OCI-LY3 (cell line): ENCODE results near the gene PAFAH1B2.

Experiments used
- H2AFZ ChIP-seq: fragments of 200-600, 300-600 bp; shearing (Covaris generic); 2 replicates; pipeline ENCODE4 v1.6.0; 2014; ENCODE audit warnings: antibody characterized with exemption, low read depth, low read length
- H3K27ac ChIP-seq: fragments of 200-600, 300-600 bp; sonication (generic); 2 replicates; pipeline ENCODE4 v1.5.1; 2014; ENCODE audit warnings: mild to moderate bottlenecking, low read length, moderate library complexity, mixed read lengths
- H3K27me3 ChIP-seq: fragments of 200-600, 300-600 bp; sonication (generic); 2 replicates; pipeline ENCODE4 v1.6.1; 2014; ENCODE audit warnings: low read depth, low read length, mixed read lengths
- H3K36me3 ChIP-seq: fragments of 200-600, 300-600 bp; sonication (generic); replicated peaks from 2 replicates; pipeline ENCODE3; 2014; ENCODE audit warnings: low read depth, low read length, mixed read lengths
- H3K4me1 ChIP-seq: fragments of 300-600, 200-600 bp; sonication (generic); 2 replicates; pipeline ENCODE4 v1.6.1; 2014; ENCODE audit warnings: low read length, mixed read lengths
- H3K4me2 ChIP-seq: fragments of 200-600, 300-600 bp; sonication (generic); 2 replicates; pipeline ENCODE4 v1.6.1; 2014; ENCODE audit warnings: low read length, mixed read lengths
- H3K4me3 ChIP-seq: fragments of 300-600, 200-600 bp; sonication (generic); 2 replicates; pipeline ENCODE4 v1.5.1; 2014; ENCODE audit warnings: antibody characterized with exemption, mild to moderate bottlenecking, low read length, moderate library complexity
- H3K79me2 ChIP-seq: fragments of 300-600, 200-600 bp; shearing (Covaris generic); 2 replicates; pipeline ENCODE4 v1.6.1; 2014; ENCODE audit warnings: mild to moderate bottlenecking, low read length, mixed read lengths
- H3K9ac ChIP-seq: fragments of 300-600, 200-600 bp; shearing (Covaris generic); 2 replicates; pipeline ENCODE4 v1.6.0; 2014; ENCODE audit warnings: mild to moderate bottlenecking, low read length, moderate library complexity
- H3K9me3 ChIP-seq: fragments of 200-600, 300-600 bp; shearing (Covaris generic); 2 replicates; pipeline ENCODE4 v1.6.1; 2014; ENCODE audit warnings: low read length, mixed read lengths; ENCODE audit not compliant: insufficient read depth
- H4K20me1 ChIP-seq: fragments of 200-600, 300-600 bp; sonication (generic); 2 replicates; pipeline ENCODE4 v1.6.1; 2016; ENCODE audit warnings: low read length, mixed read lengths; ENCODE audit not compliant: insufficient read depth
- EZH2phosphoT487 ChIP-seq: fragments of 200-600 bp; shearing (Covaris generic); IDR thresholded peaks from 2 replicates; pipeline ENCODE4 v1.6.1; 2018; ENCODE audit warnings: antibody characterized with exemption, mixed run types, low read depth
- TF ChIP-seq, protein P1 (sequence below): fragments of 200-600, 300-600 bp; sonication (generic); IDR thresholded peaks from 2 replicates; pipeline ENCODE4 v1.5.1; 2014; ENCODE audit warnings: antibody characterized with exemption, low read length, low read depth

PAFAH1B2 gene

DNA sequence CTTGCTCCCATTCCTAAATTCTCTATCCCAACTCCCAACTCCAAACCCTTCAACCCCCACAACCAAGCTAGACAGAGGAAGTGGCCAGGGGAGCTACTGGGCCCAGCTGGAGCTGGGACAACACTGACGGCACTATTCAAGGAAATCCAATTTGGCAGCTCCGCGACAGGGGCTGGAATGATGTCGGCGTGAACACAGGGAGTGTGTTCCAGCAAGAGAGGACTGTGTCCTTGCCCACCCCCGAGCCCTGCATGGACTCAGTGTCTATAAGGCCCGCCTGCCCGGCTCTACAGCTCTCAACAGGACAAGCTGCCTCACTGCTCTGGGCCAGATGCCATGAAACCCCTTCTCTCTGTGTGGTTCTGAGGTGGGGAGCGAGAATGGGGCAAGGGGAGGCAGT, 76.5 kb downstream of the PAFAH1B2 start:
- Histone ChIP-seq H3K27me3 (no peaks in the 10 kb centered on the region), H3K9ac (no peak overlapping the region), H3K4me2 (no peak overlapping the region), H4K20me1 (no peaks in the 10 kb centered on the region), H3K4me1 (no peaks in the 10 kb centered on the region), H3K27ac (no peak overlapping the region), H3K36me3 (peaks cover 40% of the 10 kb centered on the region), H3K79me2 (no peaks in the 10 kb centered on the region), H3K4me3 (no peak overlapping the region), H2AFZ (no peak overlapping the region), H3K9me3 (no peaks in the 10 kb centered on the region)
- TF ChIP-seq, protein P1, sequence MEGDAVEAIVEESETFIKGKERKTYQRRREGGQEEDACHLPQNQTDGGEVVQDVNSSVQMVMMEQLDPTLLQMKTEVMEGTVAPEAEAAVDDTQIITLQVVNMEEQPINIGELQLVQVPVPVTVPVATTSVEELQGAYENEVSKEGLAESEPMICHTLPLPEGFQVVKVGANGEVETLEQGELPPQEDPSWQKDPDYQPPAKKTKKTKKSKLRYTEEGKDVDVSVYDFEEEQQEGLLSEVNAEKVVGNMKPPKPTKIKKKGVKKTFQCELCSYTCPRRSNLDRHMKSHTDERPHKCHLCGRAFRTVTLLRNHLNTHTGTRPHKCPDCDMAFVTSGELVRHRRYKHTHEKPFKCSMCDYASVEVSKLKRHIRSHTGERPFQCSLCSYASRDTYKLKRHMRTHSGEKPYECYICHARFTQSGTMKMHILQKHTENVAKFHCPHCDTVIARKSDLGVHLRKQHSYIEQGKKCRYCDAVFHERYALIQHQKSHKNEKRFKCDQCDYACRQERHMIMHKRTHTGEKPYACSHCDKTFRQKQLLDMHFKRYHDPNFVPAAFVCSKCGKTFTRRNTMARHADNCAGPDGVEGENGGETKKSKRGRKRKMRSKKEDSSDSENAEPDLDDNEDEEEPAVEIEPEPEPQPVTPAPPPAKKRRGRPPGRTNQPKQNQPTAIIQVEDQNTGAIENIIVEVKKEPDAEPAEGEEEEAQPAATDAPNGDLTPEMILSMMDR: no peak
- no peak for TF ChIP-seq EZH2phosphoT487

DNA sequence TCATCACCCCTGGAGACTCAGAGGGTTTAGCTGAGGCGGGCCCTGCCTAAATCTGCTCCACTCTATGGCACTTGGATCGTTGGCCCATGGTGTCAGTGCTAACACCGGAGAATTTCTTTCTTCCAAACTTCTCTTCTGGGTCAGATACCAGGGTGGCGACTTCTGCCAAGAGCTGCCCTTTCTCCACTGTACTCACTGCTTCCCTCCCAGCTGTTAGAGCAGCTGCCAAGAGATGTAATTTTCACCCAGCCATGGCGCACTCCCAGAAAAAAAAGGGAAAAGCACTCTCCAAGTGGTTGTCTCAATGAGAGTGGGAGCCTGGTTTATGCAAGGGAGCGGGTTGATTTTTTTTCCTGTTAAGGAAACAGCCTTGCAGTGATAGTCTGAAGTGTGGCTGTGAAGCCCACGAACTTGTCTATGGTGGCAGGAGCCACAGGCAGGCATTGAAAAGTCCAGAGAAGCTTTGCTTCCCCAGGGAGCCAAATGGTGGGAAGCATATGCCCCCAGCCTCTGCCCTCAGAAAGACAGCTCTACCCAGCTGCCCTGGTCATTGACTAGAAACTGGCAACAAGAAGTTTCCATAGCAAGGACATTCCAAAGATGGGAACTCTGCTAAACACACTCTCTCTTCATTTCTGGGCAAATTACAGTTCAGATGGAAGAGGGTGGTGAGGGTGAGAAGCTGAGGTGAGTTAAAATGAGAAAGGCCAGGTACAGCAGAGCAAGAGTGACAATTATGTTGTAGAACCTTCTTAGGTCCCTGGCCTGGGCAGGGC, 77.1 kb downstream of the PAFAH1B2 start:
- Histone ChIP-seq H3K27ac (no peak overlapping the region), H3K36me3 (peaks cover 38% of the 10 kb centered on the region), H3K9me3 (no peaks in the 10 kb centered on the region), H4K20me1 (no peaks in the 10 kb centered on the region), H3K4me2 (no peak overlapping the region), H3K4me1 (no peaks in the 10 kb centered on the region), H3K9ac (no peak overlapping the region), H3K27me3 (no peaks in the 10 kb centered on the region), H3K4me3 (no peak overlapping the region), H2AFZ (no peak overlapping the region), H3K79me2 (no peaks in the 10 kb centered on the region)
- TF ChIP-seq, protein P1: no peak
- no peak for TF ChIP-seq EZH2phosphoT487

DNA sequence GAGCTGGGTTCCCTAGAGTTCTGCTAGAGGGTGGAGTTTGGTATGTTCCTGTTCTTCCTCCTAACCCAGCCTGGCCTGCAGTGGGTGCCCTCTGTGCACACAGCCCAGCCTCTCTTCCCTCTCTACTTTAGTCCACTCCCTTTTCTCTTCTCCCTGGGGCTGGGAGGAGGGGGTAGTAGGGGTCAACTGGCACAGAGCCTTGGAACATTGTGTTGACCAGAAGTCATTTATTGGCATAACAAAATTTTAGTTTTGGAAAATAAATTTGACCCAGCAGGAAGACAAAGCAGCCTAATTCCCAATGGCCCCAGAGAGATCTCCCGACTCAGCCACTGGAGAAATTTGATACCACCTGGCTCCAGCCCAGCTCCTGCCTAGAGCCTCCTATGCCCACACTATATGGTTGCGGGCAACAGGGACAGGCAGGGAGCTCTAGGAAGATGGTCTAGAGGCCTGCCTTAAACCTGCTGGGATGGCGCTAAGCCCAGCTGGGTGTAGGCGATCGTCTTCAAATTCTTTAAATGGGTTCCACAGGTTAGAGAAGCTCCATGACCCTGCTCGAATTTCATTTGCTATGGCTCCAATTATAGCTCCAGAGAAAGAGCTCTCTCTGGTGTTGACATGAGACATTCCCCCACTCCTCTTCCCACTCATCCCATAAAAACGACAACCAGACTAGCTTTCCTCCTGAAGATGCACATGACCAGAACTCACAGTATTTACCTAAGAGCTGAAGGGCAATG, 77.9 kb downstream of the PAFAH1B2 start:
- no peak overlapping the region for H3K4me3 ChIP-seq
- H3K9ac ChIP-seq: no peak overlapping the region
- no peak overlapping the region for H3K27ac ChIP-seq
- no peak for TF ChIP-seq EZH2phosphoT487
- TF ChIP-seq, protein P1: no peak
- no peaks in the 10 kb centered on the region for H3K9me3 ChIP-seq
- no peaks in the 10 kb centered on the region for H3K27me3 ChIP-seq
- no peaks in the 10 kb centered on the region for H3K79me2 ChIP-seq
- H3K4me2 ChIP-seq: no peak overlapping the region
- no peaks in the 10 kb centered on the region for H3K4me1 ChIP-seq
- H2AFZ ChIP-seq: no peak overlapping the region
- H3K36me3 ChIP-seq: peaks cover 36% of the 10 kb centered on the region
- H4K20me1 ChIP-seq: no peaks in the 10 kb centered on the region

DNA sequence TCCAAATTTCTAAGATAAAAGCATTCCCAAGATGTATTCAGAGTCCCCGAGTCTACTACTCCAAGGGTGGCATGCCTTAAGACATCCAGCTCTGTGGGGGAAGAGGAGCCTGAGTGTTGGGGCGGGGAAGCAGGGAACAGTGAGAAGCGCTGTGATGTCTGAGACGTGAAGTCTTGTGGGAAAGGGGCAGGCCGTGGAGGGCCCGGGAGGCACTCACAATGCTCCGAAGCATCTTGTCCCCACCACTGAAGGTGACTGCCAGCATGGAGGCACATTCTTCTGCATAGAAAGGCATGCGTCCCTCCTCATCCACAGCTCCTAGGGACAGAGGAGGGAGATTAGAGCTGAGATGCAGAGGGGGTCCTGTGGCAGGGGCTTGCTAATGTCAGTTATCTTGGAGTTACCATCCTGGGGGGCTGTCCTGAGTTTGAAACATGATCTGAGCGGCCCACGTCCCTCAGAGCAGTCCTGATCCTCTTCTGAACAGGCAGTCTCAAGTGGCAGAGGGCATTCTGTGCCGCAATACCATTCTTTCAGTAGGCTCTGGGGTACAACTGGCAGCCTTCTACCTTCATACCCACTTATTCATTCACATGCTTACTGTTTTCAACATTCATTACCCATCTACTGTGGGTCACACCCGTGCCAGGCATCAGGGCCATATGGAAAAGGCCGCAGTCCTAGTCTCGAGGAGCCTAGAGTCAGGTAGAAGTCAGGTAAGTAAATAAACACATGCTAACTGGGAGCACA, 79.1 kb downstream of the PAFAH1B2 start:
- Histone ChIP-seq H3K36me3 (peaks cover 34% of the 10 kb centered on the region), H3K27ac (no peak overlapping the region), H3K9ac (no peak overlapping the region), H3K4me2 (no peak overlapping the region), H3K79me2 (no peaks in the 10 kb centered on the region), H3K4me3 (no peak overlapping the region), H3K9me3 (no peaks in the 10 kb centered on the region), H4K20me1 (no peaks in the 10 kb centered on the region), H3K27me3 (no peaks in the 10 kb centered on the region), H3K4me1 (no peaks in the 10 kb centered on the region), H2AFZ (no peak overlapping the region)
- TF ChIP-seq, protein P1: no peak
- no peak for TF ChIP-seq EZH2phosphoT487
